ENCODE measurements around the gene GASK1A.

GASK1A gene

DNA sequence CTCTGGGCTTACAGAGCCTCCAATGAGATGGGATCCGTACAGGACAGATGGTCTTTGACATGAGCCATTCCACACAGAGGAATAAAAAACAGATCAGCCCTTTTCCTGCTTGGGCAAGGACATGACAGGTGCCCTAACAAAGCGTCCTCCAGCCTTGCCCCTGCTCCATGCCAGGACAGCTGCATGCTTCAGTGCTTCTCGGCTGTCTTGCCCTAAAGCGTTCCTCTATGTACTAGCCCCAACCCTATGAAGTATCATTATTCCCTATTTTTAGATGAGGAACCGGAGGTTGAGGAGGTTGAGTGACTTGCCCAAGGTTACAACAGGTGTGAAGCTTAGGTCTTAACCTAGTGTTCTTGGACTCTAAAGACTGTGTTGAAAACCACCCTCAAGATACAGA lies 116.3 kb downstream of the GASK1A start:
- H3K27ac ChIP-seq, result no peak overlapping the region
- TF ChIP-seq, protein P1, sequence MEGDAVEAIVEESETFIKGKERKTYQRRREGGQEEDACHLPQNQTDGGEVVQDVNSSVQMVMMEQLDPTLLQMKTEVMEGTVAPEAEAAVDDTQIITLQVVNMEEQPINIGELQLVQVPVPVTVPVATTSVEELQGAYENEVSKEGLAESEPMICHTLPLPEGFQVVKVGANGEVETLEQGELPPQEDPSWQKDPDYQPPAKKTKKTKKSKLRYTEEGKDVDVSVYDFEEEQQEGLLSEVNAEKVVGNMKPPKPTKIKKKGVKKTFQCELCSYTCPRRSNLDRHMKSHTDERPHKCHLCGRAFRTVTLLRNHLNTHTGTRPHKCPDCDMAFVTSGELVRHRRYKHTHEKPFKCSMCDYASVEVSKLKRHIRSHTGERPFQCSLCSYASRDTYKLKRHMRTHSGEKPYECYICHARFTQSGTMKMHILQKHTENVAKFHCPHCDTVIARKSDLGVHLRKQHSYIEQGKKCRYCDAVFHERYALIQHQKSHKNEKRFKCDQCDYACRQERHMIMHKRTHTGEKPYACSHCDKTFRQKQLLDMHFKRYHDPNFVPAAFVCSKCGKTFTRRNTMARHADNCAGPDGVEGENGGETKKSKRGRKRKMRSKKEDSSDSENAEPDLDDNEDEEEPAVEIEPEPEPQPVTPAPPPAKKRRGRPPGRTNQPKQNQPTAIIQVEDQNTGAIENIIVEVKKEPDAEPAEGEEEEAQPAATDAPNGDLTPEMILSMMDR (conservative IDR thresholded peaks at IDR 0.05), result no peak
- TF ChIP-seq ZFX (IDR thresholded peaks at IDR 0.05), result no peak

DNA sequence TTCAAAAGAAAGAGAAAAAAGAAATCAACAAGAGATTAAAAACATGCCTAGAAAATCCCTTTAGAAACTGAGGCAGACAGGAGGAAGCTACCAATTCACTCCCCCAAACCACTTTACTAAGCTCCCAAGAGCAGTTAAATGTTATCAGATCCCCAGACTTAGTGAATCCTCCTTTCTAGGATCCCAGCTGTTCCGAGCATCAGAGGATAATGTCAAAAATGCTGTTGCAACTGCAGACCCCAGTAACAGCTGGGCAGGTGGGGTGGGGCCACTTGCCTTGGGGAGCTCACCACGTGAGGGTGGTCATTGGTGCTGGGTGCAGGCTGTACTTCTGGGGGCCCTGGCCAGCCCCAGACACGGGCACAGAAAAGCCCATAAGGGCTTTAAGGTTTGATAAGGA lies 117.7 kb downstream of the GASK1A start:
- no peak overlapping the region for H3K27ac ChIP-seq
- TF ChIP-seq ZFX (IDR thresholded peaks at IDR 0.05), result no peak
- TF ChIP-seq, protein P1 (conservative IDR thresholded peaks at IDR 0.05), result no peak

DNA sequence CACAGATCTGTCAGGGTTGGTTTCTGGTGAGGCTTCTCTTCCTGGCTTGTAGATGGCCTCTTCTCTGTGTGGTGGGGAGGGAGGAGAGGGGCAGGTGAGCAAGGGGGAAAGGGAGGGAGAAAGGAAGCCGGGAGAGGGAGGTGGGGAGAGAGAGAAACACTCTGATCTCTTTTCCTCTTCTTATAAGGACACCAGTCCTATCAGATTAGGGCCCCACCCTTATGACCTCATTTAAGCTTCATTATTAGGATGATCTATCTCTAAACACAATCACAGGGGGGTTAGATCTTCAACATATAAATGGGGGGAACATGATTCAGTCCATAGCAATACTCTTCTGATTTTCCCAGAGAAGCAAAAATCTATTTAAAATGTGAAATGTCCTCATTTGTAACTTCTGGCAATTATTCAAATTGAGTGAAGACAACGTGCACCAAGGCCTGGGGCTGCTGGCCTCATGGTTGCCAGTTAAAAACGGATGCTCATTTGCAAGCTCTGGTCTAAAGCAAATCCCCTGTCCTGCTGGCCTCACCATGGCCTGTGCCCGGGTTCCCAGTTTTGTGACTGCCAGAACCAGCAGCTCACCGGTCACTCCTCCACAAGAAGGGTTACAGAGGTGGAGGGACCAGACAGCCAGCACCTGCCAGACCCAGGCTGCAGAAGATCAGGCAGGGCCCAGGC lies 118.4 kb downstream of the GASK1A start:
- TF ChIP-seq, protein P1 (conservative IDR thresholded peaks at IDR 0.05), result no peak
- TF ChIP-seq ZFX (IDR thresholded peaks at IDR 0.05), result no peak
- no peak overlapping the region for H3K27ac ChIP-seq

DNA sequence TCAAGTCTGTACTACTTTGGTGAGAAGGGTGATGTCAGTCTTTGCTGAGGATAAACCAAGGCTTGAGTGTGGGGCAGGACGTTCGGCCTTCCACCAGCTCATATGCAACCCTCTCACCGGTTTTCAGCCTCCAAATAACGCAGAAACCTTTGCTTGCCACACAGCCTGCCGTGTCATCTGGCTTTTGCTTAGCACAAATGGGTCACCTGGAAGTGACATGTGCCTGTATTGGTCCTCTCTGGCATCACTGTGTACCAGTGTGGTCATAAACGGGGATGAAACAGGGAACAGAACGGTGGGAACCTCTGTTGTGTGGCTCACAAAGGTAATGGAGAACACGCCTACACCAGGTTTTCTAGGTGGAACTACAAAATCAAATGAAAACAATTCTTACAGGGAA lies 119.7 kb downstream of the GASK1A start:
- TF ChIP-seq, protein P1 (conservative IDR thresholded peaks at IDR 0.05), result no peak
- no peak for TF ChIP-seq ZFX (IDR thresholded peaks at IDR 0.05)

DNA sequence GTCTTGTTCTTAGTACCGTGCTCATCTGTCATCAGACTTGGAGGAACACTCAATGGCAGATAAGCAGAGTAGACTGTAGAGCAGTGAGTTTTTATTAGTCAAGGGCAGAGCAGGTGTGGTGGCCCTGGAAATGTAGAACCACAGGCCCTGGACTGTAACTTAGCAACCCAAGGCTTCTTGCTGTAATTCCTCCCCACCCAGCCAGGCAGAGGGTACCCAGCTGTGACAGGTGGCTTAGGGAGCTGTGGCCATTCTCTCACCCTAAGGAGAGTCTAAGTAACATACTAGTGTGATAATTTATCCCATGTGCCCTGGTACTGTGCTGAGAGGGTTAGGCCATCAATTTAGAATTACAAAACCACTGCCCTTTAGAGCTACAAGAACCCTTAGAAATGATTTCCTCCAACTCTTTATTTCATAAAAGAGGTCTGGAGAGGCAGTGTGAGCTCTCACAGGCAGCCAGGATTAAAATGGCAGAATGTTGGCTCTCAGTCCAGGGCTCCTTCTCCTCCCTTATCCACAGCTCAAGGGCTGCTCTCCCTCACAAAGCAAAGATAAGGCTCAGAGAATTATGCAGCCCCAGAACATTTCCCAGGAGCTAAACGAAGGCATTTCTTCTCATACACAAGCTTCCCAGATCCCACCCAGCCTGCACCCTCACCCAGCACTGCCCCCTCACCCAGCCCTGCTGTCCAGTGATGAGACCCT lies 123.8 kb downstream of the GASK1A start:
- H3K27ac ChIP-seq, result no peak overlapping the region
- no peak for TF ChIP-seq ZFX (IDR thresholded peaks at IDR 0.05)
- TF ChIP-seq, protein P1 (conservative IDR thresholded peaks at IDR 0.05), result no peak

More for the DNA sequence above, 119.7 kb downstream of the GASK1A start:
- H3K27ac ChIP-seq, result no peak overlapping the region

DNA sequence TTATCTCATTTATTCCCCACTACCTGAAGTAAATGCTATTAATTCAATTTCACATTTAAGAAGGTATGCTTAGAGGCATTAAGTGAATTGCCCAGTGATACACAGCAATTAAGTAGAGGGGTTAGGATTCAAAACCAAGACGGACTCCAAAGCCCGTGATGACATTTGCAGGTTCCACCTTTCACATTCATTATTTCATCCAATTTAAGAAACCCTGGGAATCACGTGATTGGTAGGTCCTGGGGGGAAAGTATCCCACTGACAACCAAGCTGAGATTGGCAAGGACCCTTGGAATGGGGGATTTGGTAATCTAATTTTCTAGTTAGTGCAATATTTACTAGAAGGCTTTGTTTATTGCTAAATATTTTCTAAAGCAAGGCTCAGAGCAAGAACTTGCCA lies 124.9 kb downstream of the GASK1A start:
- no peak overlapping the region for H3K27ac ChIP-seq
- no peak for TF ChIP-seq ZFX (IDR thresholded peaks at IDR 0.05)
- TF ChIP-seq, protein P1 (conservative IDR thresholded peaks at IDR 0.05), result no peak
